ENCODE measurements around the gene TENT5C.

TENT5C gene

DNA sequence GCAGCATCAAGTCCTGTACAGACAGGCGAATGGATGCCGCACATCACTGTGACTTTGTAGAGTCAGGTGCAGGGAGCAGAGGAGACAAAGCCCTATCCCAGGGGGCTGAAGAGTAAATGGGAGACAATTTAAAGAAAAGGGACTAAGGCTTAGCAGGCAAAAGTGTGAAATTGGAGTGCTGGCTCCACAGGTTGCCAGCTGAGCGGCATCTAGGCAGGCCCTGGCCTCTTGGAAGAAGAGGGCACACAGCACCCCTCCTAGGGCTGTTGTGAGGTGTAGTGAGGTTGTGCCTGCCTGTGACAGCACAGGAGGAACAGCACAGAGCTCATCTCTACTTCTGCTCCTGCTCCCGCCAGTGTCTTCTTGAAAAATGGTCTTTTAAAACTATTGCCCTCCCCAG is 47.3 kb downstream of the TENT5C start:
- no peaks in the 10 kb centered on the region for H3K27me3 ChIP-seq (ENCODE audit: low read depth, low read length)
- H3K36me3 ChIP-seq (ENCODE audit: control insufficient read depth in 1 of 2, insufficient read depth in 2 of 2, low read length in 2 of 2): no peaks in the 10 kb centered on the region
- H3K4me1 ChIP-seq (ENCODE audit: control insufficient read depth in 1 of 2, insufficient read depth in 2 of 2, low read length in 2 of 2): no peaks in the 10 kb centered on the region
- H3K4me3 ChIP-seq (ENCODE audit: low read depth in 1 of 2, low read length in 2 of 2): no peak overlapping the region
- no peaks in the 10 kb centered on the region for H3K9me3 ChIP-seq (ENCODE audit: control insufficient read depth in 1 of 2, low read length in 2 of 2)
- H3K27ac ChIP-seq (ENCODE audit: low read length): no peak overlapping the region

DNA sequence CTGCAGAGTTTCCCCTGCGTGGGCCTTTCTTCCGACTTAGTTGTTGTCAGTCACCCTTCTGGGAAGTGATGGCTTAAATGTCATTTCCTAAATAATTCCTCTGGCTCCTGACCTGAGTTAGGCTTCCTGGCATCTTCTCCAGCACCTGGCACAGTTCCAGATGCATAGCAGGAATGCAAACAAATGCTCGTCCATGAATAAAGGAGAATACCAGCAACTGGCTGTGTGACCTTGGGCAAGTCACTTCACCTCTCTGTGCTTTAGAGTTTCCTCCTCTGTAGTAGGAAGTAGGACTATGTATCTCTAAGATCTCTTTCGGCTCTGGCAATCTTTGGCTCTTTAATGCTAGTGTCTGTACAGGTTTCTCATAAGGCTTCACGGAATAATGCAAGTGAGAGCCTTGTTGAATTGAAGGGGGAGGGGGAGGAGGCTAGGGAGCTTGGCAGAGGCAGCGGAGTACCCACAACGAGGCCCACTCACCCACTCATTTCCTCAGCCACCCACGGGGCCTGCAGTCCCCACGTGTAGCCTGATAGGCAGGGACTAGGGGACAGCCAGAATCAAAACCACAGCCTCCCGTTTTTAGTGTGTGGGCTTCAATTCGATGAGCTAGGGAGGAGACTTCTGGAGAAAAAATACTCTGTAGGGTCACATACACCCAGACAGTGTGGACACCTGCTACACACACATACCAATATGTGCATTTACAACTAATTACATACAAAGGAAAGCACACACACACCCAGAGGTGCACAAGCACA is 48.1 kb downstream of the TENT5C start:
- no peaks in the 10 kb centered on the region for H3K27me3 ChIP-seq (ENCODE audit: low read depth, low read length)

DNA sequence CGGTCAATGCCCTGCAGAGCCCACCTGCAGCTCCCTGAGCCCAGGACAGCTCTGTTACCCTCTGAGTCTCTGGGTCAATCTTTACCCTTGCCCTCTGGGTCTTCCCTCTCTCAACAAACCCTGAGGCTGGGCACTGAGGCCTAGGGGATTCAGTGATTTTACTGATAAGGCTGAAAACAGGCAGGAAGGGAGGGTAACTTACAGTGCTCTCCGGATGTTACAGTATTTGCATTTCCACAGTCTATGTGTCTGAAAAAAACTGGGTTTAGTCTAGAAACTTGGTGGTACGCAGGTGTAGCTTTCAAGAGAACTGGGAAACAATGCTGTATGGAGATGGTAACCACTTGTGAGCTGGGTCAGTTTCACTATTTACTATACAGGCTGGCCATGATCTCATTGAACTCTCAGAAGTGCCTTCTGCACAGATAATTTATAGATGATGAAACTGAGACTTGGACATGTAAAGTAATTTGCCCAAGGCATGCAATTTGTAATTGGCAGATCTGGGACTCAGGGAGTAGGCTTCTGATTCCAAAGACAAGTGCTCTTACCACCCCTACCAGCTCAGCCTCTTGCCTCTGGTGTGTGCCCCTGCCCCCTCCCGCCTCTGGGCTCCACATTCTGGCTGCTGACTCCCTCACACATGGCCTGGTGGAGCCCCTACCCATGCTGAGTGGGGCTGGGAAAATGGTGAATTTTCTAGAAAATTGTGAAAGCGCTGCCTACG is 48.8 kb downstream of the TENT5C start:
- H3K36me3 ChIP-seq (ENCODE audit: control insufficient read depth in 1 of 2, insufficient read depth in 2 of 2, low read length in 2 of 2): no peaks in the 10 kb centered on the region
- no peaks in the 10 kb centered on the region for H3K27me3 ChIP-seq (ENCODE audit: low read depth, low read length)
- H3K4me3 ChIP-seq (ENCODE audit: low read depth in 1 of 2, low read length in 2 of 2): no peak overlapping the region
- no peak overlapping the region for H3K27ac ChIP-seq (ENCODE audit: low read length)
- H3K9me3 ChIP-seq (ENCODE audit: control insufficient read depth in 1 of 2, low read length in 2 of 2): no peaks in the 10 kb centered on the region
- peaks cover 0 to 3% of the 10 kb centered on the region in 2 donors for H3K4me1 ChIP-seq (ENCODE audit: control insufficient read depth in 1 of 2, insufficient read depth in 2 of 2, low read length in 2 of 2)

More for the DNA sequence above, 48.1 kb downstream of the TENT5C start:
- Histone ChIP-seq H3K36me3 (ENCODE audit: control insufficient read depth in 1 of 2, insufficient read depth in 2 of 2, low read length in 2 of 2) (no peaks in the 10 kb centered on the region), H3K4me3 (ENCODE audit: low read depth in 1 of 2, low read length in 2 of 2) (no peak overlapping the region), H3K4me1 (ENCODE audit: control insufficient read depth in 1 of 2, insufficient read depth in 2 of 2, low read length in 2 of 2) (no peaks in the 10 kb centered on the region), H3K9me3 (ENCODE audit: control insufficient read depth in 1 of 2, low read length in 2 of 2) (no peaks in the 10 kb centered on the region), H3K27ac (ENCODE audit: low read length) (no peak overlapping the region)

DNA sequence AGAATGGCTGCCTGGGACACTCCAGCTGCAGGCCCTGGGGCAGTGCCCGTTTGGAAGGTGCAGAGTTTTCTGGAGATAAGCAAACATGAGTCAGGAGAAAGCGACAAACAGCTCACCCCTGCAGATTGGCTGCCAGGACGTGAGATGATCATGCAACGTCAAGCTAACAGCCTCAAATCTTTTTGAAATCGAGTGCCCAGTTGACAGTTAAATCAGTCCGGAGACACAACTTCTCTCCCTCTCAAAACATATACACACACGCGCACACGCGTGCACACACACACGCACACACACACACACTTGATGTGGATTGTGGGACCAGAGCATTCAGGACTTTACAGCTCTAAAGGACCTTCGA is 49.4 kb downstream of the TENT5C start:
- Histone ChIP-seq H3K4me1 (ENCODE audit: control insufficient read depth in 1 of 2, insufficient read depth in 2 of 2, low read length in 2 of 2) (peaks cover 0 to 3% of the 10 kb centered on the region in 2 donors), H3K27me3 (ENCODE audit: low read depth, low read length) (no peaks in the 10 kb centered on the region), H3K27ac (ENCODE audit: low read length) (no peak overlapping the region)

DNA sequence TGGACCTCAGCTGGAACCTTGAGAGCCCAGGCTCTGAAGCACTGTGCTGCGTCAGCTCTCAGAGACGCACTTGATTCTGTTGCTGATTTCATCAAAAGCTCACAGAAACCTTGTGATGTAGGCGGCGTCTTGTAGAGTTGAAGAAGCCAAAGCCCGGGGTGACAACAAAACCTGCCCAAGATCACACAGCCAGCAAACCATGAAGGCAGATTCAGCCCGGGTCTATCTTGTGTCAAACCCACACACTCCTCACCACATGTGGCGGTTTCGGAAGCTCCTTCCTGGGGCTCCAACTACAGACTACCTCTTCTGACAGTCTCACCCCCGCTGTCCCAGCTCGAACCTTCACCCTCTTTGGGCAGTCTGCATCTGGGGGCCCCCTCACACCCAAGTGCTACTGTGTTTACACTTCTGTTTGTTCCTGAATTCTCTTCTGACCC is 50.4 kb downstream of the TENT5C start:
- H3K36me3 ChIP-seq (ENCODE audit: control insufficient read depth in 1 of 2, insufficient read depth in 2 of 2, low read length in 2 of 2): no peaks in the 10 kb centered on the region
- peaks cover 0 to 3% of the 10 kb centered on the region in 2 donors for H3K4me1 ChIP-seq (ENCODE audit: control insufficient read depth in 1 of 2, insufficient read depth in 2 of 2, low read length in 2 of 2)
- no peaks in the 10 kb centered on the region for H3K27me3 ChIP-seq (ENCODE audit: low read depth, low read length)
- no peaks in the 10 kb centered on the region for H3K9me3 ChIP-seq (ENCODE audit: control insufficient read depth in 1 of 2, low read length in 2 of 2)
- no peak overlapping the region for H3K27ac ChIP-seq (ENCODE audit: low read length)
- no peak overlapping the region for H3K4me3 ChIP-seq (ENCODE audit: low read depth in 1 of 2, low read length in 2 of 2)

More for the DNA sequence above, 49.4 kb downstream of the TENT5C start:
- H3K4me3 ChIP-seq (ENCODE audit: low read depth in 1 of 2, low read length in 2 of 2): no peak overlapping the region
- no peaks in the 10 kb centered on the region for H3K9me3 ChIP-seq (ENCODE audit: control insufficient read depth in 1 of 2, low read length in 2 of 2)
- H3K36me3 ChIP-seq (ENCODE audit: control insufficient read depth in 1 of 2, insufficient read depth in 2 of 2, low read length in 2 of 2): no peaks in the 10 kb centered on the region

DNA sequence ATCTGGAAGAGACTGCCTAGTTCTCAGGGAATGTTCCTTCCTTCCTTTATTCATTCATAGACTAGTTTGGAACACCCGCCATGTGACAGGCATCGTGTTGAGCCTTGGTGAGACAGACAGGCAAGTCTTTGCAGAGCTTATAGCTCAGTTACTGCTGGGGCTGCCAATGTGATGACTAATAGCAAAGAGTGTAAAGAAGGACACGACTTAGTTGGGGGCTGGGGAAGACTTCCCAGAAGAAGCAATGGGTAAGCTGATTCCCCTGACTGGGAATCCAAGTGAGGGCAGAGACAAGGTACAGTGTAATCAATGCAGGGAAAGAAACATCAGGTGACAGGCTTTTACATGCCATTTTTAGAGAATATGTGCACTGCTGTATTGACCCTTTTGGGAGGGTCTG is 51.2 kb downstream of the TENT5C start:
- no peaks in the 10 kb centered on the region for H3K27me3 ChIP-seq (ENCODE audit: low read depth, low read length)
- no peak overlapping the region for H3K27ac ChIP-seq (ENCODE audit: low read length)
- no peak overlapping the region for H3K4me3 ChIP-seq (ENCODE audit: low read depth in 1 of 2, low read length in 2 of 2)
- H3K4me1 ChIP-seq (ENCODE audit: control insufficient read depth in 1 of 2, insufficient read depth in 2 of 2, low read length in 2 of 2): peaks cover 0 to 3% of the 10 kb centered on the region in 2 donors
- H3K9me3 ChIP-seq (ENCODE audit: control insufficient read depth in 1 of 2, low read length in 2 of 2): no peaks in the 10 kb centered on the region
- no peaks in the 10 kb centered on the region for H3K36me3 ChIP-seq (ENCODE audit: control insufficient read depth in 1 of 2, insufficient read depth in 2 of 2, low read length in 2 of 2)

DNA sequence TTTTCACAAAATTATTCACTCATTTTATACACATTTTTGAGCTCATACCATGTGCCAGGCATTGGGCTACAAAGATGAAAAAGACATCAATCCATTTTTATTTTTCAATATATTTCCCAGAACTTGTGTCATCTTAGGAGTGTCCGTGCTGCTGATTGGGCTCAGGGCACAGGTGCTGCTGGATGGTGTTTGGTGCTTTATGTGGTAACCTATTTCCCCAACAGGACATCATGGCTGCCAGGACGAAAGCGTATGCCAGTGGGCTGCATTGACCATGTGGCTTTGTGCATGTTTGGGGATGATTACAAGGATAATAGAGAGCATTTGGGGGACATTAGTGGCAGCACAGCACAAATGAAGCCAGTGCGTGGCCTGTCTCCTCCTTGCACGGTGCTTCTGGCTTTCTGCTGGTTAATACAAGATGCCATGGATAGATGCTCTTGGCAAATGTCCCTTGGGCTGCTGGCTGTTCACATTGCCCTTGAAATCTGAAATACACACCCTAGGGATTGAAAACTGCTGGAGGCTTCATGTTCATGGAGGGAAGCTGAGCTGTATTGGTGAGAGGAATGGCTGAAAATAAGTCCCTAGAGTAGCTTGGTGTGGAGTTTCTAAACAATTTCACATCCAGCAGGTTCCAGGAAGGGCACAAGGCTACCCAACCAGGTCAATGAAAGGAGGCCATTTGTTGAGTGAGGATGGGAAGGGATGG is 52.3 kb downstream of the TENT5C start:
- no peaks in the 10 kb centered on the region for H3K36me3 ChIP-seq (ENCODE audit: control insufficient read depth in 1 of 2, insufficient read depth in 2 of 2, low read length in 2 of 2)
- H3K27me3 ChIP-seq (ENCODE audit: low read depth, low read length): no peaks in the 10 kb centered on the region
- no peak overlapping the region for H3K4me3 ChIP-seq (ENCODE audit: low read depth in 1 of 2, low read length in 2 of 2)
- H3K27ac ChIP-seq (ENCODE audit: low read length): no peak overlapping the region
- H3K9me3 ChIP-seq (ENCODE audit: control insufficient read depth in 1 of 2, low read length in 2 of 2): no peaks in the 10 kb centered on the region
- H3K4me1 ChIP-seq (ENCODE audit: control insufficient read depth in 1 of 2, insufficient read depth in 2 of 2, low read length in 2 of 2): peaks cover 0 to 3% of the 10 kb centered on the region in 2 donors

DNA sequence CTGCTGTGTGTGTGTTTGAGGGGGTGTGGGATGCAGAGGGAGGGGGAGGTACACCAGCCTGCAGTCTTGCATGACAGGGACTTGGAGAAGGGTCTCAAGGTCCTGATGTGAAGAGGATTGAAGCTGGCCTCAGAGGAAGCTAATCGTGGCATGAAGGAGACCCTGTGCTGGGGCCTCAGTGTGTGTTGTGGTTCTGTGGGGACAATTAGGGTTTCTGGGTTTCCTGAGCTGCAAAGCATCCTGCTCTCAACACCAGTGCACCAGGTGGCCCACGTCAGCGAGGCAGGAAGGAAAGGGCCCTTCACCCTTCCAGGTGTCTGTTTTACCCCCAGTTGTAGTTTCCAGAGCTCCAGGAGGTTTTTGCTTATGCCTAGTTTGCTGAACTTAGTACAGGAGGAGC is 52.8 kb downstream of the TENT5C start:
- Histone ChIP-seq H3K4me3 (ENCODE audit: low read depth in 1 of 2, low read length in 2 of 2) (no peak overlapping the region), H3K9me3 (ENCODE audit: control insufficient read depth in 1 of 2, low read length in 2 of 2) (no peaks in the 10 kb centered on the region), H3K4me1 (ENCODE audit: control insufficient read depth in 1 of 2, insufficient read depth in 2 of 2, low read length in 2 of 2) (peaks cover 0 to 3% of the 10 kb centered on the region in 2 donors), H3K27ac (ENCODE audit: low read length) (no peak overlapping the region), H3K36me3 (ENCODE audit: control insufficient read depth in 1 of 2, insufficient read depth in 2 of 2, low read length in 2 of 2) (no peaks in the 10 kb centered on the region), H3K27me3 (ENCODE audit: low read depth, low read length) (no peaks in the 10 kb centered on the region)

DNA sequence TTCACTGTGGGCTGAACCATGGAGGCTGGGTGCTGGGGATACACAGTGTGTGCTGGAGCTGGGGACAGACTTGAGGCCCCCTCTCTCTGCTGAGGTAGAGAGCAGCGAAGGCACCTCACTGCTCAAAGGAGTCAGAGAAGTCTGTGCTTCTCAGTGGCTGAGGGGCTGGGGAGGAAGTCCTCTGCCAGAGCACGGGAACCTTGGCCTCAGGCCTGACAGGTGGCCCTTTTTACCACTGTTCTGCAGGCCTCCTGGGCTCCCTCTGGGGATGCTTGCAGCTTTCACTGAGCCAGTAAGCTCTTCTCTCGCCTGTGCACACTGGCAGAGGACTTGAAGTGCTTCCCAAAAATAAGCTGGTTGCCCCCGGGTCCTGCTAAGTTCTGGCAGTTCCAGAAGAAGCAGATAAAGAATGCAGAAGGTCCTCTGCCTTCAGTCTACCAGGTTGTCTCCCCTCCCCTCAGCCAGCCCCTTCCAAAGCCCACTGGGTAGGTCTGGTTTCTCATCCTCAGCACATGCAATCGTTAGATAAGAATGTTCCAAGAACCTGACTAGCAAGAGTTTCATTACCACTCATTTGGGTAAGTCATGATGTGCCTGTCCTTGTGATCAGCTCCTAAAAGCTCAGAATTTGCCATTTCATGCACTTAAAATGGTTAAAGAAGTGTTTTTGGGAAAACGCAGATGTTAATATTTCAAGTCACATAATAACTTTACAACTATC is 53.9 kb downstream of the TENT5C start:
- Histone ChIP-seq H3K4me3 (ENCODE audit: low read depth in 1 of 2, low read length in 2 of 2) (no peak overlapping the region), H3K27ac (ENCODE audit: low read length) (no peak overlapping the region), H3K4me1 (ENCODE audit: control insufficient read depth in 1 of 2, insufficient read depth in 2 of 2, low read length in 2 of 2) (peaks cover 0 to 3% of the 10 kb centered on the region in 2 donors), H3K9me3 (ENCODE audit: control insufficient read depth in 1 of 2, low read length in 2 of 2) (no peaks in the 10 kb centered on the region), H3K36me3 (ENCODE audit: control insufficient read depth in 1 of 2, insufficient read depth in 2 of 2, low read length in 2 of 2) (no peaks in the 10 kb centered on the region), H3K27me3 (ENCODE audit: low read depth, low read length) (no peaks in the 10 kb centered on the region)

DNA sequence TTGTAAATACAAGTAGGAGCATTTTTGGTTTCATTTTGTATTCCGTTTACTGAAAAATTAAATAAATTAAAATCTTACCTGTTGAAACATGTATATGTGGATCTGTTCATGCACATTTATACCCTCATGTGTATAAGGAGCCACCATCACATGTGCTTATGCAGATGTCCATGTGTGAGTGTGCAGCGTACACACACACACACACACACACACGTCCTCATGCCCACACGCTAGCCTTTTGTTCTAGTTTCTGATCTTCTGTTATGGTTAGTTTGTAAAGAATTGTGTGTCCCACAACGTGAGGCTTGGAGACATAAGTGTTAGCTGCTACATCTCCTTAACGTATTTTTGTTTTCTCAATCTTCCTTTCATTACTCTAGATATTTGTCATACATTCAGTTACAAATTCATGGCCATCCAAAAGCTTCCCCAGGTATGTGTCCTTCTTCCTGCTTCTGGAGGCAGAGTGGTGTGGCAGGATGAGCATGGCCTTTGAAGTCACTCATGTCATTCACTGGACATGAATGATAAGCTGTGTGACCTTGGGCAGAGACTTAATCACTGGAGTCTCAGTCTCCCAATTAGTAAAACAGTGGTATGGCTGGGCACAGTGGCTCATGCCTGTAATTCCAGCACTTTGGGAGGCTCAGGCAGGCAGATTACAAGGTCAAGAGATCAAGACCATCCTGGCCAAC is 54.6 kb downstream of the TENT5C start:
- Histone ChIP-seq H3K4me3 (ENCODE audit: low read depth in 1 of 2, low read length in 2 of 2) (no peak overlapping the region), H3K27me3 (ENCODE audit: low read depth, low read length) (no peaks in the 10 kb centered on the region), H3K9me3 (ENCODE audit: control insufficient read depth in 1 of 2, low read length in 2 of 2) (no peaks in the 10 kb centered on the region), H3K36me3 (ENCODE audit: control insufficient read depth in 1 of 2, insufficient read depth in 2 of 2, low read length in 2 of 2) (no peaks in the 10 kb centered on the region), H3K27ac (ENCODE audit: low read length) (no peak overlapping the region), H3K4me1 (ENCODE audit: control insufficient read depth in 1 of 2, insufficient read depth in 2 of 2, low read length in 2 of 2) (peaks cover 0 to 3% of the 10 kb centered on the region in 2 donors)
